ENCODE data around the gene RNF103. TPM values are rescaled to one million over a fixed set of nuclear protein-coding genes. Genes with fewer than 3 reads are reported as not detected.
"Not testable (repeated sequence)": the region's sequence is repeated elsewhere in the genome, so short reads cannot be mapped to it uniquely, and the experiment has no call there.

Gene RNF103, protein sequence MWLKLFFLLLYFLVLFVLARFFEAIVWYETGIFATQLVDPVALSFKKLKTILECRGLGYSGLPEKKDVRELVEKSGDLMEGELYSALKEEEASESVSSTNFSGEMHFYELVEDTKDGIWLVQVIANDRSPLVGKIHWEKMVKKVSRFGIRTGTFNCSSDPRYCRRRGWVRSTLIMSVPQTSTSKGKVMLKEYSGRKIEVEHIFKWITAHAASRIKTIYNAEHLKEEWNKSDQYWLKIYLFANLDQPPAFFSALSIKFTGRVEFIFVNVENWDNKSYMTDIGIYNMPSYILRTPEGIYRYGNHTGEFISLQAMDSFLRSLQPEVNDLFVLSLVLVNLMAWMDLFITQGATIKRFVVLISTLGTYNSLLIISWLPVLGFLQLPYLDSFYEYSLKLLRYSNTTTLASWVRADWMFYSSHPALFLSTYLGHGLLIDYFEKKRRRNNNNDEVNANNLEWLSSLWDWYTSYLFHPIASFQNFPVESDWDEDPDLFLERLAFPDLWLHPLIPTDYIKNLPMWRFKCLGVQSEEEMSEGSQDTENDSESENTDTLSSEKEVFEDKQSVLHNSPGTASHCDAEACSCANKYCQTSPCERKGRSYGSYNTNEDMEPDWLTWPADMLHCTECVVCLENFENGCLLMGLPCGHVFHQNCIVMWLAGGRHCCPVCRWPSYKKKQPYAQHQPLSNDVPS
- total RNA-seq (ENCODE audit: insufficient read depth, low replicate concordance): 37.8 TPM

DNA sequence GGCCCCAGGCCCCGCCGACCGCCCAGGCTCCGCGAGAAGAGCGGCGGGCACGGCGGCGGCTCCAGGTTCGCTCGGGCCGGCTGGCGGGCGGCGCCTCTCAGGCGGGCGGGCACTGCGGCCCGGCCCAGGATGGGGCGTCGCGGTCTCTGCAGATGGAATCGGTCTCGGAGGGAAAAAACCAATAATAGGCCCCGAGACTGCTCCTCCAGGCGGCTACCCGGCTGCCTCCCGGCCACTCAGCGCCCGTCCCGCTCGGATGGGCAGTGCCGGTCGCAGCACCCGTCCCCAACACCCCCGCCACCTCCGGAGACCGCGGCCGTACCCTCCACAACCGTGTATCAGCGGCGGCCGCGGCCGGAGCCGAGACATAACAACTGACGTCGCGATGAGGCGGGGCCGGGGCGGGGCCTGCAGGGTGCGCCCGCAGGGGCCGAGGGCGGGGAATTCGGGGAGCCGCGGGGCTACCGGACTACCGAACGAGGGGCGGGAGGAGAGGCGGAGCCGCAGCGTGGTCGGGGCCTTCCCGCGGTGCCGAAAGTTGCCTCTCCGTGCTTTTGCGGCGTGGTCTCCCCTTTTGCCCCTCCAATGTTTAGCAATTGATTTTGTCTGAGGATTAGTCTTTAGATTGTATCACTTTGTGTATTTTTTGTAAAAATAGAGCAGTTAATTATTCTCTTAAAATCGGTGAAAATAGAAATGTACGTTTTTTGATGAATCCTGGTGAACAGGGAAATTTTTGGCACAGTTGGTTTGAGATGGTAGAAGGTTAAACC, at the start of gene RNF103:
Gene RNF103, minus strand, starts transcription at position 372 of the 773 bp plus-strand sequence. CDS start 979 bp downstream, outside the sequence.
- peak; percentile 95 for DNase-seq (ENCODE audit: low spot score)

DNA sequence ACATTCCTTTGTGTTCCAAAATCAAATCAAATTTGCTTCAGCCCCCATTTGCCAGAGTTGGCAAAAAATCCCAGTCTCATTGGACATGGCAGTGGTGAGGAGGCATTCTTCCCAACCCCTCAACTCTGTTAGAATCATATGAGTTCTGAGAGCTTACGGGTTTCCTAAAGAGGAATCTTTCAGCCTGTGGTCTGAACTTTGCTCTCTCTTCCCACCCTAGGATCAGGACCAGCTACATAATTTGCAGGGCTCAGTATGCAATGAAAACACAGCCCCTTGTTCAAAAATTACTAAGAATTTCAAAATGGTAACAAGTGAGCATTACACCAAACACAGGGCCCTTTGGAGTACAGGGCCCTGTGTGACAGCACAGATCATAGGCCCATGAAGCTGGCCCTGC, 49.3 kb upstream of the RNF103 start:
- DNase-seq (ENCODE audit: low spot score): no peak

DNA sequence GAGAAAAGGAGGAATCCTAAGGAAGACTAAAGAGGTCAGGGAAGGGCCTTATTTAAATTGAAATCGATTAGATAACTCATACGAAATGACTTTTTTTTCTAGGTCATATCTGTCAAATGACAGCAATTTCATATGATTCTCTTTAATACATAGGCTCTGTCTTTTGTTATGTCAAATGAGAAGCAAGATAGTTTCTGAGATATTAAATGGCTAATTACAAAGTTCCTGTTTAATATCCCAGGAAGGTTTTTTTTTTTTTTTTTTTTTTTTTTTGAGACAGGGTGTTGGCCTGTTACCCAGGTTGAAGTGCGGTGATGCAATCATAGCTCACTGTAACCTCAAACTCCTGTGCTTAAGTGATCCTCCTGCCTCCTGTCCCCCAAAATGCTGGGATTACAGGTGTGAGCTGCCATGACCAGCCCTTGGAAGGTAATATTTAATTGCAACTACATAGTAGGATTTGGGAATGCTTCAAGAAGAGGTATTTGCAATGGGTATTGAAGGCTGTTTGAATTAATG, 48.4 kb upstream of the RNF103 start:
- DNase-seq (ENCODE audit: low spot score): no peak

DNA sequence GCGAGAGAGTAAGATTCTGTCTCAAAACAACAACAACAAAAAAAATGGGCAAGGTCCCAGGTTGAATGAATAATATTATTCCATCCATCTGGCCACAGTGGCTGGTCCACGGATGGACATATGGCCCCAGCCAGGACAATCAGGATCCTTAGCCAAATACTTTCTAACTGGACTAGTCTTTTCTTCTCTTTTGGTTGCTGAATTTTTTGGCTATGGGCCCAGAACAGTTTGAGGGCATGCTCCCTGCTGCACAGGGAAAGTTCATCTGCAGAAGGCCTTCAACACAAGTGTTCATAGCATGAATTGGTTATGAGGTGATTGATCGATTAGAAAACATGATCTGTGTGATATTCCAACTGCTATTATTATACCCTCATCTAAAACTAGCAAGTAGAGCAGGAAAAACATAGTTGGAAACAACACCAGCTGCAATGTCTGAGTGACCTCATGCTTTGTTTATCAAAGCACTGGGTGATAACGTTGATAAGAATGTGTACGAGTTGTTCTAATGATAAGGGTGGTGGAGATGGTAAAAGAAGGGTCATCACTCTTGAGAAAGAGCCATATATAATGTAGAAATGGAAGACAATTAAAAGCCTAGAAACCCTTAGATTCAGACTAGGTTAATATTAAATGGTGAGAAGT, 47.8 kb upstream of the RNF103 start:
- DNase-seq (ENCODE audit: low spot score): no peak

DNA sequence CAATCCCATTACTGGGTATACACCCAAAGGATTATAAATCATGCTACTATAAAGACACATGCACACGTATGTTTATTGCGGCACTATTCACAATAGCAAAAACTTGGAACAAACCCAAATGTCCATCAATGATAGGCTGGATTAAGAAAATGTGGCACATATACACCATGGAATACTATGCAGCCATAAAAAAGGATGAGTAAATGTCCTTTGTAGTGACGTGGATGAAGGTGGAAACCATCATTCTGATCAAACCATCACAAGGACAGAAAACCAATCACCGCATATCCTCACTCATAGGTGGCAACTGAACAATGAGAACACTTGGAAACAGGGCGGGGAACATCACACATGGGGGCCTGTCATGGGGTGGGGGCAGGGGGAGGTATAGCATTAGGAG, 45.7 kb upstream of the RNF103 start:
- DNase-seq (ENCODE audit: low spot score): not testable (repeated sequence)

DNA sequence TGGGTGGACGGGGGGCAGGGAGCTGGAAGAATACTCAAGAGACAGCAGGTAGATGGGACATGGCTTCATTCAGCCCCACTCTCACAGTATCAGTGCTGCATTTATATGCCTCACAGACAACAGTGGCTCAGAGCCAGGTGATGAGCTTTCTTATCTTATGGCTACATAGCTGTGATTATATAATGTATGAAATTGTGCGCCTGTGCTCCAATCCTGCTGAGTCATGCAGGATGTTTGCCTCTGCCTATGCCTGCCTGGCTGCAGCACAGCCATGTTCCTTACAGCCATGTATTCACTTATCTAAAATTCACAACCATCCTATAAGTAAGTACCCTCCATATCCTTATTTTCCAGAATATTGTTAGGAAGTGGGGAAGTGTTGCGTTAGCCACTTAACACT, 37.7 kb upstream of the RNF103 start:
- DNase-seq (ENCODE audit: low spot score): no peak

DNA sequence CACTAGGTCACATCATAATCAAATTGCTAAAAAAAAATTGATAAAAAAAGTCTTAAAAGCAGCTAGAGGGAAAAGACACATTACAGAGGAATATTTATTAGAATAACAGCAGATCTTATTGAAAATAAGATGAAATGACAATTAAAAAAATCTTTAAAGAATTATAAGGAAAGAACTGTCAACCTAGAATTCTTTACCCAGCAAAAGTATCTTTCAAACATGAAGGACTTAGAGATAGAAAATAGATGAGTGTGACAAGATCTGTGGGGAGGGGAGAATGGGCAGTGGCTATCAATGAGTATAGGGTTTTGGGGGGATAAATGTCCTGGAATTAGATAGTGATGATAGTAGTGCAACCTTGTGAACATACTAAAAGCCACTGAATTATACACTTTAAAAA, 26.5 kb upstream of the RNF103 start:
- no peak for DNase-seq (ENCODE audit: low spot score)

DNA sequence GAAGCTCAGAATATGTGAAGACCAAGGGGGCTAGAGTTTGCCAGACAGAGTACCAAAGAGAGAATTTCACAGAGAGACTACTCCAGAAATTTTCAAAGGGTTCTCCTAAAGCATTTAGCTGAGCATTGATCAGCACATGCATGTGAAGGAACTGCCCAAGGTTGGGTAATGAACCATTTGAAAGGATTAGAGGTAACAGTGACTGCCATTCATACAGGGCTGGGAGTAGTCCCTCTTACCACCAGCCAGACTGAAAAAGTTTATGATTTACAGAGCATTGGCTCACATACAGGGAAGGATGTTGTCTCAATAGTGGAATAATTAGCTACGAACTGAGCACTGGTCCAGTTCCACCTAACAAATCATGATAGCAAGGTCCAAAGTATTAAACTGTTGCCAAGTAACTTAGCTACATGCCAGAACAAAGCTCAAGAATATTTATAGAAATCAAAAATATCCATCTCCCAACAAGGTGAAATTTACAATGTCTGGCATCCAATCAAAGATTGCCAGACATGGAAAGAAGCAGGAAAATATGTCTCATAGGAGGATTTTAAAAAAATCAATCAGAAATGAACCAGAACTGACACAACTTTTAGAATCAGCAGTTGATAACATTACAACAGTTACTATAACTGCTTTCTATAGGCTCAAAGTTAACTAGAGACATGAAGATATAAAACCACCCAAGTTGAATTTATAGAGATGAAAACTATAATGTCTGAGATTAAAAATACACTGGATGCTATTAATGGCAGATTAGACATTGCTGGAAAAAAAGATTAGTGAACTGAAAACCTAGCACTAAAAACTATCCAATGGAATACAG, 25.7 kb upstream of the RNF103 start:
- no peak for DNase-seq (ENCODE audit: low spot score)

DNA sequence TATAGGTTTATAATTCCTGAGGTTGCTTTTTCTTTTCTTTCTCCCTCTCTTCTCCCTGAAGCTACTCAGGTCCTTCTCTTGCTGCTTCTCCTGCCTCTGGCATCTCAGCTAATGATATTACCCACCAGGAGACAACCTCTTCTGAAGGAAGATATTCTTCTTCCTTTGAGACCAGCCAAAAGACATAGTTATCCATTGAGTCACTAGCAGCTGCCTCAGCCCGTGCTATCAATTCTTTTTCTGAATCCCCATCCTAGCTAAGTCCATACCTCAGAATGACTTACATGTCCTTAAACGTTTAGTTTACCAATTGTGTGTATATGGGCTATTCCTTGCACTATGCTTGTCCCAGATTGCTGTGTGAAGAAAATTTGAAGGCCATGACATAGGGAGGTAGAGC, 25.0 kb upstream of the RNF103 start:
- no peak for DNase-seq (ENCODE audit: low spot score)

DNA sequence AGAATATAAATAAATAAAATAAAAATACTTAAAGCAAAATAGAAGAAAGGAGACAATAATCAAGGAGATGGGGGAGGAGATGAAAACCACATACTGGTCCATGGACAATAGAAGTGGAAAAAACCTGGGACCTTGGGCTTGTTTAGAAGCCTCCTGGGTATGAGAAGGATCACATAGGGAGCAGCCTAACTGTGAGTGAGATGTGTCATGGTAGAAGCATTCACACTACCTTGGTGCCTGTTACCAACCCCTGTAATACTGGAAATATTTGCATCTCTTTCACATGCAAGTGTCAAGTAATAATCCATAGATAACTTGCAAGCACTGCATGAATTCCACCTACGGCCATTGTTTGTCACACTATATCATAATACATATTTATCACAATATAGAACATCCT, 23.2 kb upstream of the RNF103 start:
- DNase-seq (ENCODE audit: low spot score): no peak

DNA sequence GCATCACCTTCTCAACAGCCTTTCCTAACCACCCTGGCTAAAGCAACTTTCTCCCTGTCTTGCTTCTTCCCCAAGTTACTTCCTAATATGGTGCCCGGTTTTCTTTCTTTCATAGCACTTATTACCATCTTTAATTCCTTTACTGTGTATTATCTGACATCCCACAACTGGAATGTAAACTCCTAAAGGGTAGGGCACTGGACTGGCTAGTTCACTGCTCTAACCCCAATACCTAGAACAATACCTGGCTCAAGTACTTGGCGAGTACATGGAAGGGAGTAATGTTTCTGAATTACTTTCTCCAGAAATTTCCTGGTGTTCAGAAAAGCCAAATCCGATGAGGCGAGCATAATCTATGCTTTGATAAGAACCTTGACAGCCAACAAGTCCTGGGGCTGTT, 22.7 kb upstream of the RNF103 start:
- no peak for DNase-seq (ENCODE audit: low spot score)

DNA sequence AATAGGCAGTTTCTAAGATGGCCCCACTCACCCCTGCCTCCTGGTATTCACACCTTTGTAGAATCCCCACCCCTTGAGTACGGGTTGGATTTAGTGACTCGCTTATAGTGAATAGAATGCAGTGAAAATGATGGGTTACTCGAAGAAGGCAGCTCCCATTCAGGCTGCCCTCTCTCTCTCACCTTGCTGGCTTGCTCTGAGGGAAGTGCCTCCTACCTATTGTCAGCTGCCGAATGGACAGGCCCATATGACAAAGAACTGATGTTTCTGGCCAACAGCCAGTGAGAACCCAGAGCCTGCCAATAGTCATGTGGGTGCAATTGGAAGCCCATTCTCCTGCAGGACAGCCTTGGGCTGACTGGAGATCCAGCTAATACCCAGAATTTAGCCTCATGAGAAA, 22.1 kb upstream of the RNF103 start:
- DNase-seq (ENCODE audit: low spot score): no peak

DNA sequence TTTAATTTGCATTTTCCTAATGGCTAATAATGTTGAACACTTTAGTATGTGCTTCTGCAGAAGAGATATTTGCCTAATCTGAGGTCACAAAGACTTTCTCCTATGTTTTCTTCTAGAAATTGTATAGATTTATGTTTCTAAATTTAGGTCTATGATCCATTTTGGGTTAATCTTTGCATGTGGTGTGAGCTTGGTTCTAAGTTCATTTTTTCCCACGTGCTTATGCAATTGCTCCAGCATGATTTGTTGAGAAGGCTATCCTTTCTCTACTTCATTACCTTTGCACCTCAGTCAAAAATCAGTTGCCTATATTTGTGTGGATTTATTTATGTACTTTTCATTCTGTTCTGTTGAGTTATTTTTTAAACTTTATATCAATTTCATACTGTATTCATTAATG, 15.0 kb upstream of the RNF103 start:
- no peak for DNase-seq (ENCODE audit: low spot score)

DNA sequence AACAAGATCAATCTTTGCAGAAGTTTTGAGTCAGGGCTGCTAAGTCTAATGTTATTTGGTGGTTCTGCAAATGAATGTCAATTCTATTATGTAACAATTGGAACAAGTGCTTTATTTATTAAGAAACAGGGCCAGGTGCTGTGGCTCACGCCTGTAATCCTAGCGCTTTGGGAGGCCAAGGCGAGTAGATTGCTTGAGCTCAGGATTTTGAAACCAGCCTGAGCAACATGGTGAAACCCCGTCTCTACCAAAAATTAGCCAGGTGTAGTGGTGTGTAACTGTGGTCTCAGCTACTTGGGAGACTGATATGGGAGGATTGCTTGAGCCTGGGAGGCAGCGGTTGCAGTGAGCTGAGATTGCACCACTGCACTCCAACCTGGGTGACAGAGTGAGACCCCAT, 13.2 kb upstream of the RNF103 start:
- DNase-seq (ENCODE audit: low spot score): no peak

DNA sequence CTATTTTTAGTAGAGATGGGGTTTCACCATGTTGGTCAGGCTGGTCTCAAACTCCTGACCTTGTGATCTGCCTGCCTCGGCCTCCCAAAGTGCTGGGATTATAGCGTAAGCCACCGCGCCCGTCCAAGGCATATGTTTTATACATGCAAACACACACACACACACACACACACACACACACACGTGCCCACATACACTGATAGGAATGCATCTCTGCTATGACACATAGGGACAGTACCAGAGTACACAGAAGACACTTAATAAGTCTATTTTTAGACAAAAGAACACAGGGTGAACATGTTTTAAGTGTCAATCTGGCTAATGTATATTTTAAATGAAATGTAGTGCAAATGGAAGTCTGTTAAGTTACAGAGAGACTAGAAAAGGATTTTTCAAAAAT, 10.7 kb upstream of the RNF103 start:
- DNase-seq (ENCODE audit: low spot score): no peak

DNA sequence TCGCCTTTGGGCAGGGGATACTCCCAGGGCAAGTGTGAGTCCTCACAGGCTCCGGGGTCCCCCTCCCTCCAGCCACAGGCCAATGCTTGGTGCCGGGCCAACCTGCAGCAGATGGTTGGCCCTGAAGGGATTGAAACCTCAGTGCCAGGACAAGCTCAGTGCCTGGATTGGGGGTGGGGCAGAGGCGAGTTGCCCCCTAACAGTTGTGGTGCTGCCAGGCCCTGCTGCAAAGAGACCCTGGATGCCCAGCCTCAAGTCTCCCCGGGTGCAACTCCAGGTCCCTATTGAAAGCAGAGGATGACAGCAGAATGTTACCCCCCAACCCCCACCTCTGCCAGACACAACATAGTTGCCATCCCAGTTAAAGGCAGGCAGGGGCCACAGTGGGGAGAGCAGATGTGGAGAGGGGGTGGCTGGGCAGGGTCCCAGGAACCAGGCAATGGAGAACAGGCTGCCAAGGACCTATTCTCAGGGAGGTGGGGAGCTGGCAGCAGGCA, 9.5 kb upstream of the RNF103 start:
- no peak for DNase-seq (ENCODE audit: low spot score)

DNA sequence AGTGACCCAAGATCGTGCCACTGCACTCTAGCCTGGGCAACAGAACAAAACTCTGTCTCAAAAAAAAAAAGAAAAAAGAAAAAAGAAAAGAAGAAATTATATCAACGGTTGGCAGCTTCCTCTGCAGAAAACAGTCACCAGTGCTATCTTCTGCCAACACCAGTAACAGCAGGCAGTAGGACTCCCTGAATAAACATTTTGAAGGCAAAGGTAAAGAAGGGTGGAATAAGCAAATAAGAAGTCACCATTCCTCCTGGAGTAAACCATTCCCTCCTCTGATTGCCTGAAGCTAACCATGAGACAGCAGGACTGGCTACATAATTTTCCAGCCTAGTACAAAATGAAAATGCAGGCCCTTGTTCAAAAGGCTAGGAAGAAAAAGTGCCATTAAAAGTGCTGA, 9.0 kb upstream of the RNF103 start:
- DNase-seq (ENCODE audit: low spot score): no peak

DNA sequence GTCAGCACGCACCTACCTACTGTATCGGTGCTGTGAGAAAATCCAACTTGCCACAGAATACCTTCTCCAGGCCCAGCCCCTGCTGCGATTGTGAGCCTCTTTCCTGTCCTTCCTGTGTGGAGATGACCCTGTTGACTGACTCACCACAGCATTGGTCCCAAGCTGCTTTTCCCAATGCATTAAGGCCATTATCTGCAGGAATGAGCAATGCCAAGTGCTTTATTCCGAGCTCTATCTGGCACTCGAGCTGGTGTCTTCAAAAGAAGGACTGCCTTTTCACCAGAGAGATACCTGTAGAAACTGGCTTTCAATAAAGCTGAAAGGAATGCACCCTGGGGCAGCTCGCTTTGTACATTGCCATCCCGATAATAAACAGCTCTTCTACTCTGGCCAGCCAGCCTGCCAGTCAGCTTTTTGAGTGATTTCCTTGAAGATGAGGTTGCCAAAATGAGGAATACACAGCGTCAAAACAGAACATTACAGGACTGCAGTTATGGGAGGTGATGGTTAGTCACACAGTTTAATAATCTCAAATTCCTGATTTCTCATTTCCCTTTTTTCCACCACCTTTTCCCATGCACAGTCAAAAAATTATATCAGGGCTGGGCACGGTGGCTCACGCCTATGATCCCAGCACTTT, 8.3 kb upstream of the RNF103 start:
- peak; percentile 14 for DNase-seq (ENCODE audit: low spot score)

DNA sequence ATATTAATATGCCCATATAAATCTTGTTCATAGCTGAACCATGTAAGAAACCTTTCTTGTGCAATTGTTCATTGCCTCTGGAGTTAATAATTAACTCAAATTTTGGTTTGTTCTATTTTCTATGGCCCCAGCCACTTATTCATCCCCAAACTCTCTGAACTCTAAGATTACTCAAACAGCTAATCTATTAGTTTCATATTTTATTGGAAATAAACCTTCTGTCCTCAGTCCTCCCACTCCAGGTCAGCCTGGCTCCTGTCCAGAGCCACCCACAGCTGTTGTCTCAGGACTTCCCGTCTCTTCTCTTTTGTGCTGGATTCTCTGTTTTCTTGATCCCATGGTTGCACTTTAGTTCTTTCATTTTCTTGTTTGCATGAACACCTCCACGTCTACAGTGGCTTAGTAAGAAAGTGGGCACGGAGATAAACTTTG, 4.4 kb upstream of the RNF103 start:
- no peak for DNase-seq (ENCODE audit: low spot score)

DNA sequence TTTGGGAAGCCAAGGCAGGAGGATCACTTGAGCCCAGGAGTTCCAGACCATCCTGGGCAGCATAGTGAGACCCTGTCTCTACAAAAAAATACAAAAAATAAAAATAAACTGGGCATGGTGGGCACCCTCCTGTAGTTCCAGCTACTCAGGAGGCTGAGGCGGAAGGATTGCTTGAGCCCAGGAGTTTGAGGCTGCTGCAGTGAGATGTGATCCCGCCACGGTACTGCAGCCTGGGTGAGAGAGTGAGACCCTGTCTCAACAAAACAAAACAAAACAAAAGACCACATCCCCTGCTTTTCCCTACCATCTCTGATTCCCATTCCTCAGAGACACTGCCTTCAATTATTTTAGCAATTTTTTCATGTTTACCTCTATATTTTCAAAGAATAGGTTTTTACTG, 3.9 kb upstream of the RNF103 start:
- no peak for DNase-seq (ENCODE audit: low spot score)
